DMS153 (cell line): ENCODE results near the gene POGLUT2.
"Not testable (repeated sequence)": the region's sequence is repeated elsewhere in the genome, so short reads cannot be mapped to it uniquely, and the experiment has no call there.

Experiments
- DNase-seq: peaks from one replicate; lab custom pipeline; 2025; lab: John Stamatoyannopoulos, UW

Gene POGLUT2

GRCh38 chr13:102805680-102806079, 6.9 kb upstream of the POGLUT2 start:
- no peak for DNase-seq

GRCh38 chr13:102800145-102801041, 1.6 kb upstream of the POGLUT2 start:
- DNase-seq, result peak; percentile 51

GRCh38 chr13:102799426-102800144, 809 bp upstream of the POGLUT2 start:
- DNase-seq, result no peak

GRCh38 chr13:102793611-102794355, 5.0 kb downstream of the POGLUT2 start:
- no peak for DNase-seq

- no peak for DNase-seq
Observed at GRCh38 chr13:102792396-102792795, 6.4 kb downstream of the POGLUT2 start.

- DNase-seq, result no peak
Observed at GRCh38 chr13:102788683-102789082, 10.1 kb downstream of the POGLUT2 start.

GRCh38 chr13:102784483-102784882, 14.3 kb downstream of the POGLUT2 start:
- DNase-seq, result no peak

GRCh38 chr13:102781591-102781990, 17.2 kb downstream of the POGLUT2 start:
- no peak for DNase-seq

GRCh38 chr13:102780656-102781055, 18.1 kb downstream of the POGLUT2 start:
- DNase-seq, result not testable (repeated sequence)

- DNase-seq, result no peak
Observed at GRCh38 chr13:102779436-102780159, 19.2 kb downstream of the POGLUT2 start.

- no peak for DNase-seq
Observed at GRCh38 chr13:102777736-102778135, 21.0 kb downstream of the POGLUT2 start.

- no peak for DNase-seq
Observed at GRCh38 chr13:102776271-102776670, 22.5 kb downstream of the POGLUT2 start.

- DNase-seq, result no peak
Observed at GRCh38 chr13:102774591-102775520, 23.9 kb downstream of the POGLUT2 start.

- DNase-seq, result no peak
Observed at GRCh38 chr13:102774214-102774568, 24.6 kb downstream of the POGLUT2 start.

- peak; percentile 78 for DNase-seq
Observed at GRCh38 chr13:102773441-102774213, 25.1 kb downstream of the POGLUT2 start, which contains the start of gene TEX30. TSS of gene TEX30 (minus strand) at chr13:102773786. CDS start at chr13:102770026, 3,760 bp downstream.

- no peak for DNase-seq
Observed at GRCh38 chr13:102772042-102772425, 26.7 kb downstream of the POGLUT2 start.

- no peak for DNase-seq
Observed at GRCh38 chr13:102771298-102772041, 27.3 kb downstream of the POGLUT2 start.

- no peak for DNase-seq
Observed at GRCh38 chr13:102770435-102770834, 28.3 kb downstream of the POGLUT2 start.

GRCh38 chr13:102769679-102770078, 29.1 kb downstream of the POGLUT2 start:
- DNase-seq, result no peak
